BE2C (cell line): ENCODE data around the gene YKT6.

Experiments used
- DNase-seq: peaks from one replicate; pipeline ENCODE4 v3.0.0-alpha.2; 2020
- H3K27me3 ChIP-seq: fragments of 250-450 bp; sonication (Bioruptor Pico); 2 replicates; pipeline ENCODE4 v1.5.1; 2020; ENCODE audit warnings: mild to moderate bottlenecking
- H3K36me3 ChIP-seq: fragments of 250-450 bp; sonication (Bioruptor Pico); 2 replicates; pipeline ENCODE4 v1.5.1; 2020; ENCODE audit warnings: mild to moderate bottlenecking
- H3K4me1 ChIP-seq: fragments of 250-450 bp; sonication (Bioruptor Pico); 2 replicates; pipeline ENCODE4 v1.5.1; 2020
- H3K4me3 ChIP-seq: 2 replicates; pipeline ENCODE4 v1.5.1; 2011; ENCODE audit warnings: low read depth, low read length
- H3K9me3 ChIP-seq: fragments of 250-450 bp; sonication (Bioruptor Pico); 2 replicates; pipeline ENCODE4 v1.5.1; 2020
- TF ChIP-seq, protein P1 (sequence below): IDR thresholded peaks from 2 replicates; pipeline ENCODE4 v1.5.1; 2012; ENCODE audit warnings: mild to moderate bottlenecking, low read depth, low read length

YKT6 gene

DNA sequence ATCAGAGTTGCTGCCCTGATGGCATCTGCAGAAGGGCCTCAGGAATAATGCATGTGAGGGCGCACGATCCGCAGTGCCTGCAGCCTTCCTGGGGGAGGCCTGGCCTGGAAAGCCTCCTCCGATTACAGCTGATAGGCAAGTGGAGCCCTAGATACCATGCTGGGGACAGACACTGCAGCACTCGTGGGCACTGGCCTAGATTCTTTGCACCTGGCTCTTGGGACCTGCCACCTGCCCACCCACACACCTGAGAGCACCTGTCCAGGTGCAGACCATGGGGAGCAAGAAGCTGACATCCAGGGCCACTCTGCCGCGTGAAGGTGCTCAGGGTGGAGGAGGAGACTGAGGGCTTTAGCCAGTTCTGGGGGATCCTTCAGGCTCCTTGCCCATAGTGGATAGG lies 14.8 kb downstream of the YKT6 start:
- no peaks in the 10 kb centered on the region for H3K27me3 ChIP-seq
- TF ChIP-seq, protein P1, sequence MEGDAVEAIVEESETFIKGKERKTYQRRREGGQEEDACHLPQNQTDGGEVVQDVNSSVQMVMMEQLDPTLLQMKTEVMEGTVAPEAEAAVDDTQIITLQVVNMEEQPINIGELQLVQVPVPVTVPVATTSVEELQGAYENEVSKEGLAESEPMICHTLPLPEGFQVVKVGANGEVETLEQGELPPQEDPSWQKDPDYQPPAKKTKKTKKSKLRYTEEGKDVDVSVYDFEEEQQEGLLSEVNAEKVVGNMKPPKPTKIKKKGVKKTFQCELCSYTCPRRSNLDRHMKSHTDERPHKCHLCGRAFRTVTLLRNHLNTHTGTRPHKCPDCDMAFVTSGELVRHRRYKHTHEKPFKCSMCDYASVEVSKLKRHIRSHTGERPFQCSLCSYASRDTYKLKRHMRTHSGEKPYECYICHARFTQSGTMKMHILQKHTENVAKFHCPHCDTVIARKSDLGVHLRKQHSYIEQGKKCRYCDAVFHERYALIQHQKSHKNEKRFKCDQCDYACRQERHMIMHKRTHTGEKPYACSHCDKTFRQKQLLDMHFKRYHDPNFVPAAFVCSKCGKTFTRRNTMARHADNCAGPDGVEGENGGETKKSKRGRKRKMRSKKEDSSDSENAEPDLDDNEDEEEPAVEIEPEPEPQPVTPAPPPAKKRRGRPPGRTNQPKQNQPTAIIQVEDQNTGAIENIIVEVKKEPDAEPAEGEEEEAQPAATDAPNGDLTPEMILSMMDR, result no peak

GRCh38 chr7:44216019-44216418 lies 15.2 kb downstream of the YKT6 start:
- Histone ChIP-seq H3K4me1 (no peaks in the 10 kb centered on the region; the same call in 1 of the 2 replicates), H3K36me3 (peaks cover 4% of the 10 kb centered on the region; the same call in 1 of the 2 replicates), H3K4me3 (no peak overlapping the region), H3K27me3 (no peaks in the 10 kb centered on the region), H3K9me3 (no peaks in the 10 kb centered on the region)
- DNase-seq, result no peak
- TF ChIP-seq, protein P1, result no peak

More for the DNA sequence above, 14.8 kb downstream of the YKT6 start:
- Histone ChIP-seq H3K9me3 (no peaks in the 10 kb centered on the region), H3K4me3 (no peak overlapping the region), H3K4me1 (no peaks in the 10 kb centered on the region), H3K36me3 (peaks cover 7% of the 10 kb centered on the region)
- DNase-seq, result no peak

- no peaks in the 10 kb centered on the region for H3K27me3 ChIP-seq
- no peaks in the 10 kb centered on the region; the same call in 1 of the 2 replicates for H3K4me1 ChIP-seq
- no peak for DNase-seq
- TF ChIP-seq, protein P1, result no peak
- H3K4me3 ChIP-seq, result no peak overlapping the region
- H3K36me3 ChIP-seq, result 0 out of 2 replicates have a peak, but pooled peaks cover 4% of the 10 kb centered on the region
- H3K9me3 ChIP-seq, result no peaks in the 10 kb centered on the region
These were observed 15.9 kb downstream of the YKT6 start for GRCh38 chr7:44216521-44217222.

DNA sequence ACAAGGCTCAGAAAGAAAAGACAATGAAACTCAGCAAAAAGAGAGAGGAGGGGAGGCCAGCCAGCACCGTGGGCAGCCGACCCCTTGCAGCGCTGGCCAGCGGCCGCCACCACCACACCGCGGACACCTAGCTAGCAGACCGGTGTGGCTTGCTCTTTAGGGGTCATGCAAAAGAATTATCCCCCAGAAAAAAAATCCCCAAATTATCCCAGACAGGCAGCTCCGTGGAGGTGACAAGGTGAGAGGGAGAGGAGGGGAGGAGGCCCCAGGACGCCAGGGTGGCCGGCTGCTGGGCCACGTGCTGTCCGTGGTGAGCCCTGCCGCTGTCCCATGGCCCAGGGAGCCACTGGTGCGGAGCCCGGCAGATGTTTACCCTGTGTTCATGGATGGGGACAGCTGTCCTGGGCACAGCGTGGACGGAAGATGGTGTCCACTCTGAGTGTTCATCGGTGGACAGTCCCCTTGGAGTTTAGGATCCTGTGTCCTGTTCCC lies 16.5 kb downstream of the YKT6 start:
- TF ChIP-seq, protein P1, result no peak

GRCh38 chr7:44217852-44218402 lies 17.1 kb downstream of the YKT6 start:
- H3K4me3 ChIP-seq, result no peak overlapping the region
- H3K9me3 ChIP-seq, result no peaks in the 10 kb centered on the region
- TF ChIP-seq, protein P1, result no peak
- no peaks in the 10 kb centered on the region; the same call in 1 of the 2 replicates for H3K4me1 ChIP-seq
- H3K36me3 ChIP-seq, result no peaks in the 10 kb centered on the region
- H3K27me3 ChIP-seq, result no peaks in the 10 kb centered on the region
- no peak for DNase-seq

More for the DNA sequence above, 16.5 kb downstream of the YKT6 start:
- Histone ChIP-seq H3K4me3 (no peak overlapping the region), H3K27me3 (no peaks in the 10 kb centered on the region), H3K4me1 (no peaks in the 10 kb centered on the region; the same call in 1 of the 2 replicates), H3K36me3 (0 out of 2 replicates have a peak, but pooled peaks cover under 1% of the 10 kb centered on the region), H3K9me3 (no peaks in the 10 kb centered on the region)
- no peak for DNase-seq
